Measurements from ENCODE around the gene RASSF5. TPM values are rescaled to one million over a fixed set of nuclear protein-coding genes. Genes with fewer than 3 reads are reported as not detected.
"Not testable (repeated sequence)": the region's sequence is repeated elsewhere in the genome, so short reads cannot be mapped to it uniquely, and the experiment has no call there.

RASSF5 gene
- total RNA-seq, 1 donor from 2014 or later: 25.3 TPM

- not testable (repeated sequence) for DNase-seq (ENCODE audit: low spot score)
These were observed 119.1 kb downstream of the RASSF5 start for GRCh38 chr1:206626396-206626795.

- DNase-seq (ENCODE audit: low spot score): no peak
These were observed 121.6 kb downstream of the RASSF5 start for GRCh38 chr1:206628916-206629315.

GRCh38 chr1:206631085-206631509 lies 123.8 kb downstream of the RASSF5 start:
- peak; percentile 67 for DNase-seq (ENCODE audit: low spot score)

GRCh38 chr1:206633708-206634121 lies 126.4 kb downstream of the RASSF5 start:
- DNase-seq (ENCODE audit: low spot score): peak; percentile 50

GRCh38 chr1:206634365-206635079 lies 127.2 kb downstream of the RASSF5 start:
- DNase-seq (ENCODE audit: low spot score): peak; percentile 95

- DNase-seq (ENCODE audit: low spot score): peak; percentile 94
These were observed 128.0 kb downstream of the RASSF5 start, which contains the start of gene DYRK3 for GRCh38 chr1:206635080-206635977. TSS of gene DYRK3 (plus strand) at chr1:206635536. CDS start at chr1:206635704, 168 bp downstream.

GRCh38 chr1:206635978-206636345 lies 128.6 kb downstream of the RASSF5 start:
- peak; percentile 33 for DNase-seq (ENCODE audit: low spot score)

GRCh38 chr1:206636671-206637070 lies 129.3 kb downstream of the RASSF5 start:
- peak; percentile 24 for DNase-seq (ENCODE audit: low spot score)

- DNase-seq (ENCODE audit: low spot score): no peak
These were observed 130.3 kb downstream of the RASSF5 start for GRCh38 chr1:206637605-206638004.

Other genes with a start within 250 kb of the RASSF5 start
- 4.3 TPM for gene IKBKE, start 37.1 kb upstream of the RASSF5 start, total RNA-seq (ENCODE audit: insufficient read depth, low replicate concordance)
- 26.7 TPM for gene EIF2D, start 104.9 kb downstream of the RASSF5 start, total RNA-seq (ENCODE audit: insufficient read depth, low replicate concordance)
- gene DYRK3, start 128.0 kb downstream of the RASSF5 start, total RNA-seq (ENCODE audit: insufficient read depth, low replicate concordance): 17.8 TPM
- gene MAPKAPK2, start 177.4 kb downstream of the RASSF5 start, total RNA-seq (ENCODE audit: insufficient read depth, low replicate concordance): 20.7 TPM